Heart right ventricle (tissue), 16 donors: ENCODE results near the gene CRYZL1. TPM values are rescaled to one million over a fixed set of nuclear protein-coding genes. Genes with fewer than 3 reads are reported as not detected.
A peak's percentile ranks its signal among the peaks of the same experiment; 100 is the strongest.
"Not testable (repeated sequence)": the region's sequence is repeated elsewhere in the genome, so short reads cannot be mapped to it uniquely, and the experiment has no call there.

ENCODE experiments used
- ATAC-seq, 8 donors: fragments of 200-7000 bp; cut with Tn5 transposase; one replicate each; pipeline ENCODE4 v1.9.1; 2020; ENCODE audit warnings: mild to moderate bottlenecking in 8 of 8, moderate library complexity in 8 of 8, moderate number of reproducible peaks in 1 of 8
- DNase-seq, 2 donors: peaks; one replicate each; pipeline ENCODE4 v3.0.0-alpha.2; 2020
- H3K27ac ChIP-seq, 10 donors: fragments of 200-600 bp; sonication (generic) in 2 of 10; one replicate each; pipeline versions ENCODE4 v1.5.0 to v1.8.0; 2020 to 2022; ENCODE audit warnings: mild to moderate bottlenecking in 3 of 10
- H3K27me3 ChIP-seq, 7 donors: fragments of 200-600 bp; one replicate each; pipeline ENCODE4 v1.8.0; 2021 to 2022; ENCODE audit warnings: mild to moderate bottlenecking in 2 of 7
- H3K36me3 ChIP-seq, 9 donors: fragments of 200-600 bp; sonication (generic) in 1 of 9; one replicate each; pipeline versions ENCODE4 v1.5.0 to v1.8.0; 2020 to 2022; ENCODE audit warnings: mild to moderate bottlenecking in 2 of 9
- H3K4me1 ChIP-seq, 9 donors: fragments of 200-600 bp; sonication (generic) in 1 of 9; one replicate each; pipeline versions ENCODE4 v1.5.0 to v1.8.0; 2020 to 2022; ENCODE audit warnings: mild to moderate bottlenecking in 4 of 9
- H3K4me3 ChIP-seq, 10 donors: fragments of 200-600 bp; sonication (generic) in 2 of 10; one replicate each; pipeline versions ENCODE4 v1.5.0 to v1.8.0; 2020 to 2022; ENCODE audit warnings: mild to moderate bottlenecking in 7 of 10, moderate library complexity in 2 of 10
- H3K9me3 ChIP-seq, 11 donors: fragments of 200-600 bp in 10 of 11; sonication (generic) in 2 of 11; one replicate each; pipeline versions ENCODE4 v1.5.0 to v1.8.0; 2013 to 2022; ENCODE audit warnings: mild to moderate bottlenecking in 2 of 11, control low read depth in 1 of 11, moderate library complexity in 1 of 11
- WGBS, 2 donors: extraction: QIAGEN DNeasy Blood & Tissue Kit; methylation state at CpG; one replicate each; pipeline ENCODE4 v1.1.7; 2013; ENCODE audit warnings: inconsistent platforms in 1 of 2; 5-methylcytosine and 5-hydroxymethylcytosine counted together
- intact Hi-C, 10 donors: fragments of 100-400 bp; cut with DNase I; formaldehyde crosslinking; loops; one replicate each; pipeline versions ENCODE4 v1.11.1 to v1.14.2; 2022
- polyA plus RNA-seq, 2 donors: library from polyadenylated mRNA; stranded (reverse); fragments of 200-250 nt; gene quantifications; one replicate each; pipeline ENCODE4 v1.2.3, GENCODE V29; 2013
- total RNA-seq, 10 donors: library from RNA; stranded (reverse); fragmentation: NEBNext Ultra II Directional in 3 of 10; extraction: Animal tissue kit (Norgen Biotek cat#: 25700) in 3 of 10; gene quantifications; one replicate each; pipeline versions ENCODE4 v1.2.1 to v1.2.4, GENCODE V29; 2021 to 2023
- TF ChIP-seq, protein P1 (sequence below), 9 donors: fragments of 200-600 bp; sonication (generic) in 2 of 9; IDR thresholded peaks; one replicate each; pipeline versions ENCODE4 v1.5.0 to v1.8.0; 2021 to 2022; ENCODE audit warnings: antibody characterized with exemption in 9 of 9, mild to moderate bottlenecking in 5 of 9, moderate library complexity in 1 of 9
- donor health status: Arrhythmogenic right ventricular cardiomyopathy.
- donor health status: ischemic (EF 13 %, LVEDD 7.1; RV severe dilation, severe dysfunction).
- donor health status: healthy with polysubstance abuse.
- donor health status: DM: no; HTN: yes; CAD: no.
- donor health status: DM: no; HTN: no; CAD: no.
- donor health status: ischemic (EF 25% LVEDD 6.9; RV normal size, moderate dysfunction).
- donor health status: ischemic (EF 25% LVEDD 5.7; RV mildly dilated, moderate dysfunction).
- donor health status: healthy.
- donor health status: DM: yes; HTN: yes; CAD: no.
- donor health status: Ischemic cardiomyopathy.
- donor health status: ischemic (EF 35%, LVEDD 5.7; RV mildly dilated, moderate dysfunction).
- donor health status: nonischemic (EF 11% LVEDD 7.7; RV severe dilation, severe dysfunction).
- donor health status: DM: yes; HTN: yes; CAD: no.
- donor health status: PGD.
- donor health status: ischemic (EF 29% LVEDD 5.4; RV normal size, mild dysfunction).
- donor health status: nonischemic (EF 23%, LVEDD 6.1; RV moderate dilation, normal function).

CRYZL1 gene
- total and polyA plus RNA-seq, 12 donors: 15.3 to 31.8 (median 26.0) TPM

DNA sequence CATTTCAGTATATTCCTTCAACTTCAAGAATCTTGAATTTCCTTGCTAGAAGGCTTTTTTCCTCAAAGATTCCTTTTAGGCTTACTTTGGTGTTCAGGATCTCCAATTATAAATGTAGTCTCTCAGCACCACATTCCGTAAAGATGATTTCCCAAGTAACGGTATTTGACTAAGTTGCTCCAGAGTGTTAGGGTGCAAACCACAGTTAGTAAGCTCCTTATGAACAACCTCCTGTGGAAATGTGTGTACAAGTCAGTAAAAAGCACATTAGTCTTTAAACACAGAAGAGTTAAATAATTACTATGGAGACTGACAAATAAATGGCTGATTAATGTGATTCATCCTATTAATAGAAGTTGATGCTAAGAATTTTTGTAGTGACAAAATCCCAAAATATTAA, 63.3 kb downstream of the CRYZL1 start:
- intact Hi-C loops: no loop called here
- H3K27me3 ChIP-seq: no peaks in the 10 kb centered on the region
- TF ChIP-seq, protein P1, sequence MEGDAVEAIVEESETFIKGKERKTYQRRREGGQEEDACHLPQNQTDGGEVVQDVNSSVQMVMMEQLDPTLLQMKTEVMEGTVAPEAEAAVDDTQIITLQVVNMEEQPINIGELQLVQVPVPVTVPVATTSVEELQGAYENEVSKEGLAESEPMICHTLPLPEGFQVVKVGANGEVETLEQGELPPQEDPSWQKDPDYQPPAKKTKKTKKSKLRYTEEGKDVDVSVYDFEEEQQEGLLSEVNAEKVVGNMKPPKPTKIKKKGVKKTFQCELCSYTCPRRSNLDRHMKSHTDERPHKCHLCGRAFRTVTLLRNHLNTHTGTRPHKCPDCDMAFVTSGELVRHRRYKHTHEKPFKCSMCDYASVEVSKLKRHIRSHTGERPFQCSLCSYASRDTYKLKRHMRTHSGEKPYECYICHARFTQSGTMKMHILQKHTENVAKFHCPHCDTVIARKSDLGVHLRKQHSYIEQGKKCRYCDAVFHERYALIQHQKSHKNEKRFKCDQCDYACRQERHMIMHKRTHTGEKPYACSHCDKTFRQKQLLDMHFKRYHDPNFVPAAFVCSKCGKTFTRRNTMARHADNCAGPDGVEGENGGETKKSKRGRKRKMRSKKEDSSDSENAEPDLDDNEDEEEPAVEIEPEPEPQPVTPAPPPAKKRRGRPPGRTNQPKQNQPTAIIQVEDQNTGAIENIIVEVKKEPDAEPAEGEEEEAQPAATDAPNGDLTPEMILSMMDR (IDR thresholded peaks at IDR 0.05): no peak
- DNase-seq (no peak), ATAC-seq (no peak)
- no peaks in the 10 kb centered on the region for H3K9me3 ChIP-seq
- H3K4me1 ChIP-seq: peaks cover 0 to 19% (median 0%) of the 10 kb centered on the region in 9 donors
- H3K36me3 ChIP-seq: peaks cover 0 to 90% (median 47%) of the 10 kb centered on the region in 9 donors
- no peak overlapping the region for H3K27ac ChIP-seq
- no peak overlapping the region for H3K4me3 ChIP-seq
- 84 to 85% methylated on average over 2 of the region's 2 CpGs for WGBS, 2 donors

DNA sequence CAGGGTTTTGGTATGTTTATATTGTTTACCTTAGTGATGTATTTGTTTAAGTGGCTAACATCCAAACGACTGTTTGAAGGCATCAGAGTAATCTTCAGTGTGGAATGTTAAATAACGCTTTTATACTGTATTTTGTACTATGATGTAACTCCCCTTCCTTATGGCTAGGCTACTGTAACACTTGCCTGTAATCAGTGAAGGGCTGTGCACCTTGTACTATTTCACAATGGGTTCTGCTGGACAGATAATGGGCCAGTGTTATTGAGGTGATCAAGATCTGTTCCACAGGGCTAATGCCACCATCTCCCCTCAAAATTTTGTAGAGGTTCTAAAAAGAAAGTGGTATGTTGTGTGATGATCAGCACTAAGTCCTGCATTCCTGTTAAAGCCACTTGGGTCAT, 64.8 kb downstream of the CRYZL1 start:
- DNase-seq, H3K9me3 ChIP-seq, H3K4me3 ChIP-seq, intact Hi-C loops, H3K27me3 ChIP-seq, H3K27ac ChIP-seq: not testable (repeated sequence)
- 46 to 62% methylated on average over 2 of the region's 2 CpGs for WGBS, 2 donors
- H3K4me1 ChIP-seq: peaks cover 0 to 19% (median 4%) of the 10 kb centered on the region in 9 donors
- ATAC-seq: peak in 1 of 8 donors; percentile 33
- H3K36me3 ChIP-seq: peaks cover 0 to 91% (median 54%) of the 10 kb centered on the region in 9 donors

DNA sequence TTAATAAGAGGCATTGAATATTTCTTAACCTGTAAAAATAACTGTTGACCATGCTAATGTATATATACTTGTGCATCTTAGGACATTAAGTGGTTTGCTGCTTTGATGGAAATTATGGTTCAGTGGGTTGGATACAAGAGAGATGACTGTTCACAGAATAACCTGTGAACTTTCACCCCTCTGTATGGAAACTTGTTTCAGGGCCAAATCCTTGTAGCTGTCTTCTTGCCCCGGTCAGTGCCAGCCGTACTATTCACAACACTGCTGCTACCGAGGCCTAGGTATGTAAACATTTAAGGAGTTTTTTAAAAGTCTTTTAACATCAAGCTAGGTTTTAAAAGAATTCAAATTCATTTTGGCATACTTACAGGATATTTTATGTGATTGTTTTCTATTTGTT, 69.2 kb downstream of the CRYZL1 start:
- Histone ChIP-seq H3K36me3 (peaks cover 0 to 100% (median 73%) of the 10 kb centered on the region in 9 donors), H3K9me3 (no peaks in the 10 kb centered on the region), H3K27ac (no peak overlapping the region), H3K4me3 (no peak overlapping the region), H3K4me1 (peaks cover 0 to 16% (median 4%) of the 10 kb centered on the region in 9 donors), H3K27me3 (no peaks in the 10 kb centered on the region)
- intact Hi-C loops: no loop called here
- TF ChIP-seq, protein P1 (IDR thresholded peaks at IDR 0.05): no peak
- no peak for DNase-seq
- 20 to 42% methylated on average over 3 of the region's 3 CpGs for WGBS, 2 donors
- ATAC-seq: peak in 3 of 8 donors; percentile 35 to 63 (median 41)

DNA sequence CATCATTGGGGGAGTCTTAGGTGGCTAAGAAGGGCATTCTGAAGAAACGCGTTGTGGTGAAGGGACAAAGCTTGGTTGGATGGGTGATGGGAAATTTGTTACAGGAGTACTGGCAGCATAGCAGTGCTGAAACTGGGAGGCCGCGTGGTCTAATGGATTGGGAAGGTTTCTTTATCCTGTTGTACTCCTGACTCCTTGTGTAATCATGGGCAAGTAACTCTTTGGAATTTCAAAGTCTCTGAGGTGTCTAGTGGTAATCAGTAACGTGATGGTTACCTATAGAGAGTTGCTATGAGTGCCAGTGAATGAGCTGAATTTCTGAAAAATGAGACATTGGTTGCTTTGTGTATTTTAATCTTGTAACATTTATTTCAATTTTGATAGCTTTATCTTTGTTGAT, 71.5 kb downstream of the CRYZL1 start:
- Histone ChIP-seq H3K36me3 (peaks cover 0 to 100% (median 56%) of the 10 kb centered on the region in 9 donors), H3K4me1 (peaks cover 0 to 16% (median 4%) of the 10 kb centered on the region in 9 donors), H3K27ac (no peak overlapping the region)

DNA sequence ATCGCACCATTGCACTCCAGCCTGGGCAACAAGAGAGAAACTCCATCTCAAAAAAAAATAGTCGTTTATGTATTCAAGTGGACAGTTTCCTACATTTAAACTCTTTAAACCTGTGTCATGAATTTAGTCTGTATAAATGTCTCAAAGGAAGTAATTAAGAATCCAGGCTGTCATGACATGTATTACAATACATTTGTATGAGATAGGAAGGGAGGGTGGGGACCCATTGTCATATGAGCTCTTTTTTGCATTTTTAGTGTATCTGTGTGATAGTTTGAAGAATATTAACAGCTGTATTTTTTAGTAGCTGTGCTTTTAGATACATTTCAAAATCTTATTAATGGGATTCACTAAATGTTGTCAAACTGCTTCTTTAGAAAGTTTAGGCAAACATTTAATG, 73.1 kb downstream of the CRYZL1 start:
- Histone ChIP-seq H3K9me3 (no peaks in the 10 kb centered on the region), H3K27ac (no peak overlapping the region), H3K36me3 (peaks cover 0 to 100% (median 41%) of the 10 kb centered on the region in 9 donors), H3K4me1 (peaks cover 0 to 16% (median 5%) of the 10 kb centered on the region in 9 donors), H3K4me3 (no peak overlapping the region), H3K27me3 (no peaks in the 10 kb centered on the region)
- DNase-seq (no peak), ATAC-seq (no peak)
- TF ChIP-seq, protein P1 (IDR thresholded peaks at IDR 0.05): no peak
- intact Hi-C loops: no loop called here
- WGBS, 2 donors: 86 to 87% methylated on average over 2 of the region's 2 CpGs

More for the DNA sequence above, 71.5 kb downstream of the CRYZL1 start:
- no peaks in the 10 kb centered on the region for H3K9me3 ChIP-seq
- intact Hi-C loops: no loop called here
- ATAC-seq: peak in 1 of 8 donors; percentile 26
- no peaks in the 10 kb centered on the region for H3K27me3 ChIP-seq
- TF ChIP-seq, protein P1 (IDR thresholded peaks at IDR 0.05): no peak
- 87 to 88% methylated on average over 5 of the region's 5 CpGs for WGBS, 2 donors
- DNase-seq: no peak
- H3K4me3 ChIP-seq: no peak overlapping the region
